ENCODE data around the gene PRPF40B. TPM values are rescaled to one million over a fixed set of nuclear protein-coding genes. Genes with fewer than 3 reads are reported as not detected.

The PRPF40B gene
- total RNA-seq, result 6.0 and 7.6 TPM in 2 replicates

DNA sequence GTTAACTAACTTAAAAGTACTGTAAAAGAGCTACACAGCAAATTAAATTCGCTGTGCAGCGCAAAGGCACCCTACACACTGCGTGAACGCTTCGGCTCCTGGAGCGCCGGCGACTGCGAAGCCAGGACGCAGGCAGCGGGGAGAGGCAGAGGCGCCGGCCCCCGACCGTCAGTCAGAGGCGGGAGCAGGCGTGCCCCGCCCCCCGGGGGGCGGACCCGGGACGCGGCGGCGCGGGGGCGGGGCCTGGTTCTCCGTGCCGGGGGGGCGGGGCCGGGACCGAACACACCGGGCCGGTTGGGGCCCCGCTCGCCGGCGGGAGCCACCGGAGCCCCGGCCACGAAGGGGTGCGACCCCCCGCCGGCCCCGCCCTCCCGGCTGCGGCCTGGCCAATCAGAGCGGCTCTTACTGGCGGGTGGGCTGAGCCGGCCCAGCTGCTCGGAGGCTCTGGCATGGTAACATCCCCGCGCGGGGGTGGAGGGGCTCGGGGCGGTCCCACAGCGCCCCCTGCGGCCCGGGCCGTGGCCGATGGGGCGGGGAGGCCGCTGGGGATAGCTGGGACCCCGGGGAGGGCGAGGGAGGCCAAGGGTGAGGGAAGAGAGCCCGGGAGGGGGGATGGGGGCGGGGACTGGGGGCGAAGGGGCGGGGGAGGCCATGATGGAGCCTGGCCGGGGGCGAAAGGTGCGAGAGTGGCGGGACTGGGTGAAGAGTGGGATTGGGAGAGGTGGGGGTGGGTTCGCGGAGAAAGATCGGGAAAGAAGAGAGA, at the start of gene PRPF40B:
PRPF40B (plus strand) TSS at position 420 of the 763 bp plus-strand sequence; CDS start at position 450, 30 bp downstream.

DNA sequence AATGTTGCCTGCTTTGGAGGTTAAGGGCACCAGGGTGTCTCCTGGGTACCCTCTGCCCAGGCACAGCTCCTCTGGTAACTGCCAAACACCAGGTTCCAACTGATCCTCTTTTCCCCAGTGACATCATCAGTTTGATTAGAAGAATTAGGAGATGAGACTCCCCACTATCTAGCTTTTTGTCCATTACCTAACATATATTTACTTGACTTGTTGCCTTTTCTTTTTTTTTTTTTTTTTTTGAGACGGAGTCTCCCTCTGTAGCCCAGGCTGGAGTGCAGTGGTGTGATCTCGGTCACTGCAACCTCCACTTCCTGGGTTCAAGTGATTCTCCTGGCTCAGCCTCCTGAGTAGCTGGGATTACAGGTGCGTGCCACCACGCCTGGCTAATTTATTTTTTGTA, 17.8 kb upstream of the PRPF40B start, which contains the start of gene FAM186B:
FAM186B (minus strand) TSS at position 101 of the 400 bp plus-strand sequence. CDS start 162 bp downstream, outside the sequence.

Other genes with a start within 250 kb of the PRPF40B start
- 0.05 and 0.12 TPM in 2 replicates for gene KCNH3, start 84.5 kb upstream of the PRPF40B start, total RNA-seq
- 32.1 and 33.8 TPM in 2 replicates for gene MCRS1, start 55.4 kb upstream of the PRPF40B start, total RNA-seq
- gene FAM186B, start 17.9 kb upstream of the PRPF40B start, total RNA-seq, result 0.06 and 0.15 TPM in 2 replicates
- 17.1 and 24.0 TPM in 2 replicates for gene FMNL3, start 83.8 kb downstream of the PRPF40B start, total RNA-seq
- gene TMBIM6, start 118.0 kb downstream of the PRPF40B start, total RNA-seq, result 225 and 288 TPM in 2 replicates
- 20.7 and 25.1 TPM in 2 replicates for gene NCKAP5L, start 204.9 kb downstream of the PRPF40B start, total RNA-seq
- 2.9 and 4.5 TPM in 2 replicates for gene BCDIN3D, start 219.5 kb downstream of the PRPF40B start, total RNA-seq

Data from cardiac ventricle fibroblast (primary cell).